Choroid plexus epithelial cell (primary cell): Measurements from ENCODE around the gene EIF4A3.
"Not testable (repeated sequence)": the region's sequence is repeated elsewhere in the genome, so short reads cannot be mapped to it uniquely, and the experiment has no call there.

ENCODE experiments used
- DNase-seq: peaks from one replicate; pipeline ENCODE4 v3.0.0-alpha.2; 2010; ENCODE audit warnings: low read depth
- H3K4me3 ChIP-seq: 2 replicates; pipeline ENCODE4 v1.5.1; 2011; ENCODE audit warnings: low read depth, mild to moderate bottlenecking, control low read depth, low read length, moderate library complexity
- CTCF ChIP-seq: conservative IDR thresholded peaks from 2 replicates; pipeline ENCODE4 v1.5.1; 2011; ENCODE audit warnings: low read depth, mild to moderate bottlenecking, control low read depth, inconsistent platforms, low read length, moderate library complexity

EIF4A3 gene

DNA sequence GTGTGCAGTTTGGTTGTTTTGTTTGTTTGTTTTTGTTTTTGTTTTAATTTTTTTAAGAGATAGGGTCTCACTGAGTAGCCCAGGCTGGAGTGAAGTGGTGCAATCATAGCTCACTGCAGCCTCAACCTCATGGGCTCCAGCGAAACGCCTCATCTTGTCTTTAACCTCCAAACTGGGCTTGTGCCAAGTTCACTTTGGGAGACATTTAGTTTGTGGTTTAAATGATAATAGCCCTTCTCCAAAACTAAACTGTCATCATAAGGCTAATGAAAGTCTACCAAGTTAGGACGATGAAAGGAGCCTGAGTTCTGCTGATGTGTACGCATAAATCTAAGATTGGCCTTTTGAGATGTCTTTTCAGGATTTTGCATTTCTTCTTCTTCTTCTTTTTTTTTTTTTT, 16.4 kb upstream of the EIF4A3 start:
- DNase-seq, result peak; percentile 48
- H3K4me3 ChIP-seq, result no peak overlapping the region
- TF ChIP-seq CTCF, result no peak

DNA sequence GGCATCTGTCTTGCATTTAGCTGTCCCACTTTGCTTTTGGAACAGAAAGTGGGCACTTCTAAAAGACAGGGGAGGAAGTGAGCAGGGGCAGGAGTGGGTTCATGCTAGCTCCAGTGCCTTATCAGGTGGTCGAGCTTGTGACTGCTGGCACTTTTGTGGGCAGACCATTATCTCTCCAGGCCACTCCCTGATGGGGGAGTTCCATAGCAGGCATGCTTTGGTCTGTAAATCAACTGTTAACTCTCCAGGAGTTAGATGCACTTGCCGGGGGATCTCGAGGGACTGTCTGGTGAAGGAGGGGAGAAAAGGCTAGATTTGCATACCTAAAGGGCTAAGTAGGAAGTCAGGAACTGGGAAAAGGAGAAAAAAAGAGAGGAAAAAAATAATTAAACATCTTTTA, 13.6 kb upstream of the EIF4A3 start:
- no peak overlapping the region for H3K4me3 ChIP-seq
- TF ChIP-seq CTCF, result no peak
- DNase-seq, result no peak

GRCh38 chr17:80158846-80159245, 11.9 kb upstream of the EIF4A3 start:
- DNase-seq, result no peak
- H3K4me3 ChIP-seq, result no peak overlapping the region
- TF ChIP-seq CTCF, result no peak

- not testable (repeated sequence) for H3K4me3 ChIP-seq, DNase-seq
Measured at GRCh38 chr17:80155600-80155999, 8.7 kb upstream of the EIF4A3 start.

- H3K4me3 ChIP-seq, result no peak overlapping the region
- no peak for DNase-seq
- TF ChIP-seq CTCF, result no peak
Measured at GRCh38 chr17:80154166-80154565, 7.2 kb upstream of the EIF4A3 start.

- no peak for DNase-seq
- no peak overlapping the region for H3K4me3 ChIP-seq
- TF ChIP-seq CTCF, result no peak
Measured at GRCh38 chr17:80153004-80153403, 6.1 kb upstream of the EIF4A3 start.

GRCh38 chr17:80152081-80152702, 5.3 kb upstream of the EIF4A3 start:
- no peak overlapping the region for H3K4me3 ChIP-seq
- peak; percentile 96 for DNase-seq
- TF ChIP-seq CTCF, result no peak
